ENCODE measurements around the gene CHTF8.

- TF ChIP-seq CTCF (IDR thresholded peaks at IDR 0.05) (no peak), POLR2A (IDR thresholded peaks at IDR 0.05) (no peak)
These were observed 52.7 kb downstream of the CHTF8 start for GRCh38 chr16:69079697-69080096.

Data from thyroid gland (tissue), 4 donors.